ENCODE measurements around the gene TESPA1.
A peak's percentile ranks its signal among the peaks of the same experiment; 100 is the strongest.

Gene TESPA1

GRCh38 chr12:54973556-54973955 lies 11.0 kb downstream of the TESPA1 start:
- FAIRE-seq = no peak

DNA sequence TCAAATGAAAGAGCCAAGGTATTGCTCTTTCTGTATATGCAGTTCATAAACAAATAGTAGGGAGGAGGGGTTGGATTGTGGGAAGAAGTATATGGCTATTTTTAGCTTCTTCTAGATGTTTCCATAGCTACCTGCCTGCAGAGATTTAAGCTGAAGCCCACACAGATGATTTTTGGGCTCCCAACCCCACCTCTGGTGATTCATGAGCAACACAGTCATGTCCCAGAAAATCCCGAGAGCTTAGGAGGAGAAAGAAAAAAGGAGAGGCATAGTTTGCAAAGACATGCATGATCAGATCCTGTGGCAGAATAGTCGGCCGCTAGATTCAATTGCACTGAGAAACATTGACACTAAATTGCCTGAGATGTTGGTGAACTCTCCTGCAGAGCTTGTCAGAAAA lies 13.8 kb downstream of the TESPA1 start:
- TF ChIP-seq POLR2A (IDR thresholded peaks at IDR 0.05; ENCODE audit: low read depth, low read length) (no peak), SPI1 (IDR thresholded peaks at IDR 0.05; ENCODE audit: low read depth, low read length) (no peak), PAX5 (IDR thresholded peaks at IDR 0.05; ENCODE audit: insufficient read depth, low read length, severe bottlenecking) (no peak), TAF1 (IDR thresholded peaks at IDR 0.05; ENCODE audit: low read depth, low read length) (no peak), POLR2AphosphoS5 (IDR thresholded peaks at IDR 0.05; ENCODE audit: low read depth, low read length) (no peak), POU2F2 (IDR thresholded peaks at IDR 0.05; ENCODE audit: low read depth, low read length) (no peak)
- FAIRE-seq (no peak), DNase-seq (ENCODE audit: insufficient read length, low spot score) (no peak)

More at GRCh38 chr12:54973556-54973955, 11.0 kb downstream of the TESPA1 start:
- no peak for DNase-seq (ENCODE audit: insufficient read length, low spot score)
- TF ChIP-seq POLR2A (IDR thresholded peaks at IDR 0.05; ENCODE audit: low read depth, low read length) = no peak
- no peak for TF ChIP-seq TAF1 (IDR thresholded peaks at IDR 0.05; ENCODE audit: low read depth, low read length)
- TF ChIP-seq POLR2AphosphoS5 (IDR thresholded peaks at IDR 0.05; ENCODE audit: low read depth, low read length) = no peak
- TF ChIP-seq SPI1 (IDR thresholded peaks at IDR 0.05; ENCODE audit: low read depth, low read length) = no peak
- no peak for TF ChIP-seq POU2F2 (IDR thresholded peaks at IDR 0.05; ENCODE audit: low read depth, low read length)
- no peak for TF ChIP-seq PAX5 (IDR thresholded peaks at IDR 0.05; ENCODE audit: insufficient read depth, low read length, severe bottlenecking)

- FAIRE-seq (no peak), DNase-seq (ENCODE audit: insufficient read length, low spot score) (no peak)
- TF ChIP-seq TAF1 (IDR thresholded peaks at IDR 0.05; ENCODE audit: low read depth, low read length) (no peak), SPI1 (IDR thresholded peaks at IDR 0.05; ENCODE audit: low read depth, low read length) (no peak), POLR2AphosphoS5 (IDR thresholded peaks at IDR 0.05; ENCODE audit: low read depth, low read length) (no peak), POLR2A (IDR thresholded peaks at IDR 0.05; ENCODE audit: low read depth, low read length) (no peak), PAX5 (IDR thresholded peaks at IDR 0.05; ENCODE audit: insufficient read depth, low read length, severe bottlenecking) (no peak), POU2F2 (IDR thresholded peaks at IDR 0.05; ENCODE audit: low read depth, low read length) (no peak)
These were observed 16.3 kb downstream of the TESPA1 start for GRCh38 chr12:54968181-54968730.

DNA sequence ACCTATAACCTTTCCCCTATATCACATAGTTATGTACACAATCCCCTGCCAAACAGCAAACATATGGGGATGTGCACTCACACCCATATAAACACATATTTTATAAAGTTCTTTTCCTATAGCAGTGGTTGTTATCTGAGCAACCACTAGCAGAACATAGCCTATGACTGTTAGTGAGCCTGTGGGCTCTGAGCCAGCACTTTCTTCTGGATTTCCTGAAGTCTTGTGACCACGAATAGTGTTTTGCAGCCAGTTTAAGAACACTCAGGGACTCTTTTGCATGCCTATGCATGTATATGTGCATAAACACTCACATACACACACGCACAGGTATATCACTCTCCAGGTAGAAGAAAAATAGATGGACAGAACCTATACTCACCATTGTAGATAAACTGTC lies 17.1 kb downstream of the TESPA1 start:
- DNase-seq (ENCODE audit: insufficient read length, low spot score) (no peak), FAIRE-seq (no peak)
- TF ChIP-seq POLR2A (IDR thresholded peaks at IDR 0.05; ENCODE audit: low read depth, low read length) = no peak
- TF ChIP-seq PAX5 (IDR thresholded peaks at IDR 0.05; ENCODE audit: insufficient read depth, low read length, severe bottlenecking) = no peak
- TF ChIP-seq POU2F2 (IDR thresholded peaks at IDR 0.05; ENCODE audit: low read depth, low read length) = no peak
- no peak for TF ChIP-seq POLR2AphosphoS5 (IDR thresholded peaks at IDR 0.05; ENCODE audit: low read depth, low read length)
- TF ChIP-seq TAF1 (IDR thresholded peaks at IDR 0.05; ENCODE audit: low read depth, low read length) = no peak
- TF ChIP-seq SPI1 (IDR thresholded peaks at IDR 0.05; ENCODE audit: low read depth, low read length) = no peak

GRCh38 chr12:54961190-54961589 lies 23.4 kb downstream of the TESPA1 start:
- no peak for FAIRE-seq
- no peak for DNase-seq (ENCODE audit: insufficient read length, low spot score)
- TF ChIP-seq POLR2AphosphoS5 (IDR thresholded peaks at IDR 0.05; ENCODE audit: low read depth, low read length) = no peak

- no peak for TF ChIP-seq SPI1 (IDR thresholded peaks at IDR 0.05; ENCODE audit: low read depth, low read length)
- TF ChIP-seq POLR2AphosphoS5 (IDR thresholded peaks at IDR 0.05; ENCODE audit: low read depth, low read length) = no peak
- no peak for TF ChIP-seq POLR2A (IDR thresholded peaks at IDR 0.05; ENCODE audit: low read depth, low read length)
- no peak for TF ChIP-seq PAX5 (IDR thresholded peaks at IDR 0.05; ENCODE audit: insufficient read depth, low read length, severe bottlenecking)
- no peak for TF ChIP-seq TAF1 (IDR thresholded peaks at IDR 0.05; ENCODE audit: low read depth, low read length)
- TF ChIP-seq POU2F2 (IDR thresholded peaks at IDR 0.05; ENCODE audit: low read depth, low read length) = no peak
- DNase-seq (ENCODE audit: insufficient read length, low spot score) (no peak), FAIRE-seq (peak; percentile 23)
These were observed 25.1 kb downstream of the TESPA1 start for GRCh38 chr12:54959291-54960018.

GRCh38 chr12:54958048-54958658 lies 26.4 kb downstream of the TESPA1 start:
- TF ChIP-seq PAX5 (IDR thresholded peaks at IDR 0.05; ENCODE audit: insufficient read depth, low read length, severe bottlenecking) (no peak), POU2F2 (IDR thresholded peaks at IDR 0.05; ENCODE audit: low read depth, low read length) (no peak), POLR2A (IDR thresholded peaks at IDR 0.05; ENCODE audit: low read depth, low read length) (no peak), POLR2AphosphoS5 (IDR thresholded peaks at IDR 0.05; ENCODE audit: low read depth, low read length) (no peak), SPI1 (IDR thresholded peaks at IDR 0.05; ENCODE audit: low read depth, low read length) (no peak), TAF1 (IDR thresholded peaks at IDR 0.05; ENCODE audit: low read depth, low read length) (no peak)
- DNase-seq (ENCODE audit: insufficient read length, low spot score) (no peak), FAIRE-seq (peak; percentile 80)

GRCh38 chr12:54956818-54957641 lies 27.5 kb downstream of the TESPA1 start:
- no peak for FAIRE-seq

GRCh38 chr12:54956322-54956721 lies 28.2 kb downstream of the TESPA1 start:
- TF ChIP-seq SPI1 (IDR thresholded peaks at IDR 0.05; ENCODE audit: low read depth, low read length) (no peak), TAF1 (IDR thresholded peaks at IDR 0.05; ENCODE audit: low read depth, low read length) (no peak), POU2F2 (IDR thresholded peaks at IDR 0.05; ENCODE audit: low read depth, low read length) (no peak), PAX5 (IDR thresholded peaks at IDR 0.05; ENCODE audit: insufficient read depth, low read length, severe bottlenecking) (no peak), POLR2A (IDR thresholded peaks at IDR 0.05; ENCODE audit: low read depth, low read length) (no peak), POLR2AphosphoS5 (IDR thresholded peaks at IDR 0.05; ENCODE audit: low read depth, low read length) (no peak)
- DNase-seq (ENCODE audit: insufficient read length, low spot score) (no peak), FAIRE-seq (no peak)

More at GRCh38 chr12:54956818-54957641, 27.5 kb downstream of the TESPA1 start:
- TF ChIP-seq TAF1 (IDR thresholded peaks at IDR 0.05; ENCODE audit: low read depth, low read length) = no peak
- no peak for TF ChIP-seq PAX5 (IDR thresholded peaks at IDR 0.05; ENCODE audit: insufficient read depth, low read length, severe bottlenecking)
- TF ChIP-seq SPI1 (IDR thresholded peaks at IDR 0.05; ENCODE audit: low read depth, low read length) = no peak
- TF ChIP-seq POLR2AphosphoS5 (IDR thresholded peaks at IDR 0.05; ENCODE audit: low read depth, low read length) = no peak
- DNase-seq (ENCODE audit: insufficient read length, low spot score) = no peak

Data from GM12891 (cell line).